DMS79 treated with DMSO at 0.1 percent for 48 hours (cell line): ENCODE measurements around the gene SPATA3.
"Not testable (repeated sequence)": the region's sequence is repeated elsewhere in the genome, so short reads cannot be mapped to it uniquely, and the experiment has no call there.

Source experiments
- DNase-seq: peaks from one replicate; lab custom pipeline; 2025; lab: John Stamatoyannopoulos, UW

Gene SPATA3

DNA sequence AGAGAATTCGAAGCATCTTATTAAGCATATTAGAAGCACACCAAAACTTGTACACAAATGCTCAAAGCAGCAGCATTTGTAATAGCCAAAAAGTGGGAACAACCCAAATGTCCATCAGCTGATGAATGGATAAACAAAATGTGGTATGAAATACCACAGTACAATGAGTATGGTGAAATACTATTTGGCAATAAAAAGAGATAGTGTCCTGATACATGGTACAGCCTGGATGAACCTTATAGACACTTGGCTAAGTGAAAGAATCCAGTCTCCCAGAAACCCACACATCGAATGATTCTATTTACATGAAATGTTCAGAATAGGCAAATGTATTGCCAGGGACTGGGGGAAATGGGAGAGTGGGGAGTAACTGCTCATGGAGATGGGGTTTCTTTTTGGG is 3.0 kb downstream of the SPATA3 start:
- DNase-seq: no peak

DNA sequence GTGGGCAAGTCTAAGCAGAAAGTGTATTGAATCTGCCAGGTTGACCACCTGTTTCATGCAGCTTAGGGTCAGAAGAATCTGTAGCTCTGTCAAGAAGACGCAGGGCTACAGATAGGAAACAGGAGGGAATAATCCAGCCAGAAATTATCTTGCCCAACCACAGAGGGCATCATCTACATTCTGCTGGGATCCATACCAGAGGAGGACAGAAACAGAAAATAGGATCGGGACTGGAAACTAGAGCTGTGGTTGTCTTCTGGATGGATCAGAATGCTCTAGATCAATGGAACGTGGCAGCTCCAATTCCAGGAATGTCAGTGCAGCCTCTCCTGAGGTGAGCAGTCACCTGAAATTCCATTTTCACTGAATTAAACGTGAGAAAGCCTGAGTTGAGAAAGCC is 3.6 kb downstream of the SPATA3 start:
- DNase-seq: no peak

DNA sequence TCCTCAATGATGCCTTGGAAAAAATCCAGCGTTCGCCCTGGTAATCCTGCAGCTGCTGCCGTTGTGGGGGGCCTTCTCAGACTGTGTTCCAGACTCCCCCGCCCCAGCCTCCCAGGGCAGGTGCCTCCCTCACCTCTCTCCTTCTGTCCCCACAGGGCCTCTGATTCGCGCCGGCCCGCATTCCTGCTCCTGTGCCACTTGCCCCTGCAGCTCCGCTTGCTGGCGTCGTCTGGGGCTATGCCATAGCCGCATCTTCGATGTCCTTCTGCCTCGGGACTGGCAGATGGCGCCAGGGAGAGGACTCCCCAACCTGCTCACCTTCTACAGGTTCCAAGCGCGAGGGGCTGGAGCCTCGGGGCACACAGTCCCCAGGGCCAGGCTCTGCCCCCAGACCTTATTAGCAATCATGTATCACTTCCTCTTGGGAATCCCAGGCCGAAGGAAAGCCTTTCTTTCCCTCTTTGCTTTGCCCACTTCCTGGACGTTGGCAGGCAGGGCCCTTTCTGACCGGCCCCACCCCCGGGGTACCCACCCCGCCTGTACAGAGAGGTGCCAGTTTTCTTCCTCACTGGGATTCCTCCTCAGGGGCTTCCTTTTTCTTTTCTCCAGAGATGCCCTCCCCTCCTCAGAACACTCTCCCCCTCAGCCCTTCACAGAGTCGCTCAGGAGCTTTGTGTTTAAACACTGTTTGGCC is 4.4 kb downstream of the SPATA3 start:
- peak; percentile 29 for DNase-seq

DNA sequence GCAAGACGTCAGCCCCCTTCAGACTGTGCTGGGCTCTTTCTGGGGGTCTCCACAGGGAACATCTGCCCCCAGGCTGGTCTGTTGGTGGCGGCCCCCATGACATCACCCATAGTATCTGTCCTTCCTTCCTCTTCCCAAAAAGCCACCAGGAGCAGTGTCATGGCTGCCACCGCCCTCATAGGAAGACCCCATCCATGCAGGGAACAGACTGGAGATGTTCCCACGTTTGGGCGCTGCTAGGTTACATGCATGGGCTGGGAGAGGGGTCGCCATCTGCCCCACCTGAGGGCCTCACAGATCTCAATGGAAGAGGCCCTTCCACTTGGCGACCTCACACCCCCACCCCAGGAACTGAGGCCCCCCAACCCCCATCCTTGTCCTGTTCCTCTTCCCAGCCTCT is 5.1 kb downstream of the SPATA3 start:
- no peak for DNase-seq

DNA sequence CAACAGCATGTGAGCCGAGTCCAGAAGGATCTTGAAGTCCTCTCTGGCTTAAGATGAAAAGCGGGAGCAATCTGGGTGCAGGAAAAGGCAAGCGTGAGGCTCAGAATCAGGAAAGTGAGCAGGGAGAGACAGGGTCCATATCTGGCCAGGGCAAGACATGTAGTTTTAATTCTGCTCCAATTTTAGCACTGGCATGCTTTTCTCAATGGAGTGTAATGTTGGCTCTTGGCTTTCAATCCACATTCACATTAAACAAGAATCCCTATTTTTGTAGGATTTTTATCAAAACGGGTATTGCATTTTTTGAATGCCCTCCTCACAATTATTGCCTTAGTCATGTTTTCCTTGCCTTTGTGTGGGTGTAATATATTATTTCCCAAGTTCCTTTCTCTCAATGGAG is 6.0 kb downstream of the SPATA3 start:
- DNase-seq: no peak

DNA sequence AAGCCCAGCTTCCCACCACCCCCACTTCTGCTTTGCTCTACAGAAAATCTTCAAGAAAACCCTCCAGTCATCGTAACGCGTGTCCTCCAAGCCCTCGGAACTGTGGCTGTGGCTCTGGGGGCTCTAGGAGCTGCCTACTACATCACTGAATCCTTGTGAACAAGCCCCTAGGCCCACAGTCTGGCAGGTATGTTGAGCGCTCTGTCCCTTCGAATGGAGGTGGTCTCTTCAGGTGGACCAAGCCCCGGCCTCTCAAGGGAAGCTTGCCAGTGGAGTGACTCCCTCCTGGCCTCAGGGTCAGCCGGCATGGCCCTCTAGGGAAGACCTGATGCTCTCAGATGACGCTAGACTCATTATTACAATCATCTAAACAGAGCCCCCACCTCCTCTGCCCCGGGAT is 6.7 kb downstream of the SPATA3 start:
- DNase-seq: no peak

DNA sequence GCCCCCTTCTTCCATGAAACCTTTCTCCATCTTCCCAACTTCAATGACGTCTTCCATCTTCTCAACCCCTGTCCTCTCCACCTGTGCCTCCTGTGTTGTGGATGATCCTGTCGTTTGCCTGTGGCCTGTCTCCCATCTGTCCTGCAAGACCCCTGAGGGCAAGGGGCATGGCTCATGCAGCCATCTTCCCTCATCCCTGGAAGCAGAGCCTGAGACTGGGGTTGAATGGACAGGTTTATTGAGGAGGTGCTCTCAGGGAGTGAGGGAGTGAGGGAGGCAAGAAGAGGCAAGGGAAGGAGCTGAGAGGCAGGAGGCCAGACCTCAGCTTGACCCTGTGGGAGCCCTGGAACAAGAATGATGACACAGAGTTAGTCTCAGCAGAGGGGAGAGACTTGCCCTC is 7.3 kb downstream of the SPATA3 start:
- no peak for DNase-seq

DNA sequence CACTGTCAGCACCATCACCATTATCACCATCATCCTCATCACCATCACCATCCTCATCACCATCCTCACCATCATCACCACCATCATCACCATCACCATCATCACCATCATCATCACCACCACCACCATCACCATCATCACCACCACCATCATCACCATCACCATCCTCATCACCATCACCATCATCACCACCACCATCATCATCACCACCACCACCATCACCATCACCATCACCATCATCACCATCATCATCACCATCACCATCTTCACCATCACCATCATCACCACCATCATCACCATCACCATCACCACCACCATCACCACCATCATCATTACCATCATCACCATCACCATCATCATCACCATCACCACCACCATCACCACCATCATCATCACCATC is 9.0 kb downstream of the SPATA3 start:
- DNase-seq: not testable (repeated sequence)

DNA sequence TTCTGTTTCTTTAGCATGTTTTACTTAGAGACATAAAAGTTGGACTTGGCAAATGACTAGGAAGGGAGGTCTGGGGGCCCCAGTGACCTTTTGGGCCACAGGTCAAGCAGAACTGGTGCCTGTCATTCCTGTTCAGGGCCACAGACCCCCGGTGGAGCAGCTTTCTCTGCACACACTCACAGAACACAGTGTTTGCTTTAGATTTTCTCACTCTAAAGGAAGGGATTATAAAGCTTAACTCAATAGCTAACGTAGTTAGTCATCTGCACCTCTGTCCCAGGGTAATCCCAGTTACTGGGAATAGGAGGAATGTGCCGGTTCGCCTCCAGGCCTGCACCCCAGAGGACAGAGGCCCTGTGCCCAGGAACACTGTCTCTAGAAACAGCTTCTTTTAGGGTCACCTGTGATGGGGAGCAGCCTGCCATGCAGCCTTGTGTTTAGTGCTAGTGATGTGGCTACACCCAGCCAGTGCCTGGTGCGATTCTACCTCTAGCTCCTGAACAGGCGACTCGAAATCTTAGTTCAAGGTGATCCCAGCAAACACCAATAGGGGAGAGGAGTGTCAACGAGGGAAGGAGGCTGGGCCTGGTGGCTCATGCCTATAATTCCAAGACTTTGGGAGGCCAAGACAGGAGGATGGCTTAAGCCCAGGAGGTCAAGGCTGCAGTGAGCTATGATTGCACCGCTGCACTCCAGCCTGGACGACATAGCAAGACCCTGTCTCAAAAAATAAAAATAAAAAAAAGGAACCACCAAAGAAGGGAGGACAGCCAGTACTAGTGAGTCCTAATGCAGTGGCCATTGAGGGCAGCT is 11.6 kb downstream of the SPATA3 start:
- DNase-seq: no peak

DNA sequence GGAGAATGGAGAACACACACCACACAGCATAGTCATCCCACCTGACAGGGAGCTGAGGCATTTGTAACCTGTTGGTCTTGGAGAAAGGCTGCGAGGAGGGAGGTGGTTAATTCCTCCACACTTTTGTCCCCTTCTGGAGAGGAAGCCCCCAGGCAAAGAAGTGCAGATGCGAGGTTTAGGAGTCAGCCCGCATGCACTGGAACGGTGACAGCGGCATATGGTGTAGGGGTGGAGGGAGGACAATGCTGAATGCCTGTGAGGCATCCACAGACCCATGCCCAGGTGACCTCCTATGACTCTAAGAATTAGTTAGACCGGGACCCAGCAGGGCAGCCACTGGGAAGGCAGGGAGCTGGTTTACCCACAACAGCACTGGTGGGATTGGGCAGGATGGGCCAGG is 12.2 kb downstream of the SPATA3 start:
- DNase-seq: no peak

DNA sequence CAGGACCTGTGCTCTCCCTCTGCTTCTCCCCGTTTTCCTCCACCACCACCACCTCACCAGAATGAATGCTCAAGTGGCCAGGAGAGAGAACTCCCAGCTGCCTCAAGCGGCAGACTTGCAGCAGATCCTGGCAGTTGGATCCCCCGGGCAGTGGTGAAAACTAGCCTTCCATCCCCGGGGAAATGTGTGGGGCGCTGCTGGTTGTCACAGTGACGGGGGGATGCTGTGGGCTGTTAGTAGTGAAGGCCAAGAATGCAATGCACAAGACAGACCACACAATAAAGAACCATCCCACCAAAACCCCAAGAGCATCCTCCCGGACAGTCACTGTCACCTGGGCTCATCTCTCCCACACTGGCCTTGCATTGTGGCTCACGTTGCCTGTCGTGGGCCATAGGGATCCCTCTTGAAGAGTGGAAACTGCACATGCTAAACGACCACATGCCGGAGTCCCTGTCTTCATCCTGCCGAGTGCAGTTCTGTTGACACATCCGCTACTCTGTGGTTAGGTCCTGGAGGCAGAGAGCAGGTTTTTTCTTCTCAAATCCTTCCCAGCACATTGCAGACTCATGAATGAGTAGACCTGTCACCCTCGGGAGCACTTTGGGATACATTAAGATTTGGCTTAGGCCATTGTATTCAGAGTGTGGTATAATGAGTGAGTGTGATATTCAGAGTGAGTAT is 13.5 kb downstream of the SPATA3 start:
- peak; percentile 44 for DNase-seq

DNA sequence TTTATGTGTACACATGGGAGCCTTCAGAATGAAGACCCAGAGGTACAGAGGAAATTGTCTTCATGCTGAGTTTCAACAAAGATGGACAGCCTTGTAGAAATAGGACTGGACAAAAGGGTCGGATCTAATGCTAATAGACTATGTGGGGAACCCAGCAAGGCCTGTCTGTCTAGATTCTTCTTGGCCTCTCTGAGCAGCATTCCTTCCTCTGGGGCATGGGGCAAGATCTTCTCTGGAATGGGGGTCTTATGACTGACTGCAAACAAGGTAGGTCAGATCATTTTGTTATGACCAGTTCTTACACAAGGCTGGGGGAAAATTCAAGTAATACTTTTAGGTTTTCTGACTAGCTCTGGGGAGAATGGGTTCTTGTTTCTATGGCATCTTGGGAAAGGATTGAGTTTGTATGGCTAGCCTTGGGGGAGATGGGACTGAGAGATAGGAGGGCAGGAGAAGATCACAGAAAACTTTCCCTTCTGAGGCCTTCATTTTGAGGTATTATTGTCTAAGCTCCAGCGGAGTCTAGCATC is 14.3 kb downstream of the SPATA3 start:
- no peak for DNase-seq

DNA sequence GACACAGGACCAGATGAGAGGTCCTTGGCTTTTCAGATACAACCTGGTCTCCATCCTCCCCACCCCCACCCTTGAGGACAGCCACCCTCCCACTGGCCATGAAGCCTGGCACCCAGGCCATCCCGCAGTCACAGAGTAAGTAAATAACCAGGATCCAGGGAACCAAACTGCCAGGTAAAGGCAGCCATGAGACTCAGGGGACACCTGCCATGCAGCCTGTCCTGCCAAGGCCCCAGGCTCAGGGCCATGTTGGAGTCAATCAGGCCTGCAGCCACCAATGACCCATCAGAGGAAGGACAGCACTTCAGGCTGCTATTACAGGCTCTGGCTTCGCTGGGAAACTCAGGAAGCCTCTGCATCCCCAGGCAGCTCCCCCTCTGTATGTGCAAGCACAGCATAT is 15.6 kb downstream of the SPATA3 start:
- DNase-seq: no peak

DNA sequence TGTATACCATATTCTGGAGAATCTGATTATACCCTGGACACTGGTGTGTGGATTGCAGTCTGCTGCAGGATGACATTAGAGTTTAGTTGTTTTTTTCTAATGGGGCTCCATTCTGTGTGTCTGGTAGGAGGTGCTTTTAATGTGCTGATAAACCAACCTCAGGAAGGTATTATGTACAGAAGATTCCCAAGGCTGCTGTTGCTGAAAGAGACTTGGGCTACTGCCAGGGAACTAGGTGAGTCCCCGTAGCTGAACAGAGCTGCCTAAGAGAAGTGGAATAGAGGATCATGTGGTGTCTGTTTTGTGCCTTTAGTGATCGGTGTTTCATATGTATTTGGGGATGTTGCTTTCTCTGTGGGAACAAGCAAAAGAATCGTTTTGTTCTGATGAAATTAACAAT is 16.5 kb downstream of the SPATA3 start:
- peak; percentile 22 for DNase-seq

DNA sequence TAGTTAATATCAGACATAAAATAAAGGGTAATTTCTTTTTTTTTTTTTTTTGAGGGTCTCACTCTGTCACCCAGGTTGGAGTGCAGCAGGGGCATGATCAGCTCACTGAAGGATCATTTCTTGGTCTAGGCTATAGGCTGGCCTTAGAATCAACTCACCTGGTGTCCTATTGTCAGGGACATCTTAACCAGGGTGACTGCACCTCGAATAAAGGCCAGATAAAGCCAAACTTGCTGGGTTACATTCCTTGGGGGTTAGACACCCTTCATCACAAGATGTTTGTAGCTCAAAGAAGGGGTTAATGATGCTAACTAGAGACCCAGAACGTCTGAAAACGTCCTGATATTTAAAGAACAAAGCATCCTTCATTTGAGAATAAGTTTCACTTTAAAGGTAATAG is 17.9 kb downstream of the SPATA3 start:
- no peak for DNase-seq

DNA sequence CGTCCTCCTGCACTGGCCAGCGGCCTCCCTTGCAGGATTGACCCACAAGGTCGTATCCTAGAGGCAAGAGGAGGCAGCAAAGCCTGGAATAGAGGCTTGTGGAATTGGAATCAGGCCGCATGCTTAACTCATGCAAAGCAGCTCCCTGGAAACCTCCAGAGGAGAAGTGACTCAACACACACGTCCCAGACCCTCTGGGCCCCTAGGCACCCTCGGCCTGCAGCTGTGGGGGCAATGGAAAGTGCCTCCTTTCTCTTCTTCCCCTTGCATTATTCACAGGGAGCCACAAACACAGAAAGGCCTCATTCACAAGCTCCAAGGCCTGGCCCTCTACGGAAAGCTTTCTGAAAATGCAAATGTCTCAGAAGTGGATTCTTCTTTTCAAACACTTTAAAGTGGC is 19.6 kb downstream of the SPATA3 start:
- no peak for DNase-seq

DNA sequence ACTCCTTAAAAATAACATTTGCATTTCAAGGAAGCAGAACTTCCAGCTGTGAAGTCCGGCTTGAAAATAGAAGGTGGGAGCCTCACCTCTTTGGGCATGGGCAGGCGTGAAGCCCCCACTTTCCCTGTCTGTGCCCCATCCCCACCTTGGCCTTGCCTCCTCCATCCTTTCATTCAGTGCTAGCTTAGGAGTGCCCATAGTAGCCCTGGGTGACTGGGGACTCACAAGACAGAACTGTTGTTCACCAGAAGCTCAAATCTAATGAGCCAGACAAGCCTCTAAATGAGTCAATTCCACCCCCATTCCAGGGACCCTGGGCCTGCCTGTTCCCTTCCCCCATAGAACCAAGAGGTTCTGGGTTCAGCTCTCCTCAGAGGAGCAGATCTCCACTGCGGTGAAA is 20.0 kb downstream of the SPATA3 start:
- DNase-seq: no peak

DNA sequence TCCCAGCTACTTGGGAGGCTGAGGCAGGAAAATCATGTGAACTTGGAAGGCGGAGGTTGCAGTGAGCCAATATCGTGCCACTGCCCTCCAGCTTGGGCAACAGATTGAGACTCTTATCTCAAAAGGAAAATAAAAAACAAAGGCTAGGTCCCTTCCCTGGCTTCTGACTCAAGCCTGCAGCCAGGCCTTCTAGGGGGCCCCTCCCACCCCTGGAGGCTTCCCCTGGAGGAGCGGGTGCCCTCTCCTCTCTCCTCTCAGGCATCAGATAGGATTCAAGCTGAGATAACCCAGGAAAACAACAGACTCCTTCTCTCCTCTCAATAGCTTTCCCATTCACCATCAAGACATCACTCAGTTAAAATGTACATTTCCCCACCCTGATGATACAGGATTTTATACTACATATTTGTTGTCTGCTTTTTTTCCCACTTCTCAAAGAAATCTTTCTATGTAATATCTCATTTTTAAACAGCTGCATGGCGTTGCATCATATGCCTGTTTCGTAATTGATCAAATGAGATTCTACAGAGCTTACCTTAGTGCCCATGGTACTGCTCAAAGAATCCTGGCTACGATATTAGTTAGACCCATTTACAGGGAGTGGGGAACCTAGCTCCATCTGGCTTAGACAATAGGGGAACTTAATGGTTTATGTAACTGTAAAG is 20.8 kb downstream of the SPATA3 start:
- DNase-seq: no peak

DNA sequence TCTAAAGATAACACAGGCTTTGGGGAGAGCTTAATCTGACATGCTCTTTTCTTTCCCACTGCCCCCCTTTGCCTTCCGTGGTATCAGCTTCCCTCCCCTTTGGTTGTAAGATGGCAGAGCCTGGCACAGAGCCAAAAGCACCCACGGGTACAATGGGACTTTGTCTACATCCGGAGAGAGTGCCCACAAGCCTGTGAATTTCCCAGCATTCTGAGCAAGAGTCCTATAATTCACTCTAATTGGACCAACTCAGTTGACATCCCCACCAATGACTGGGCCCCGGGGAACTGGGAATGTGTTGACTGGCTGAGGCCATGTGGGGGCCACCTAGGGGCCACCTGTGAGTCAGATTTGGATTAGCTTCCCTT is 21.3 kb downstream of the SPATA3 start:
- DNase-seq: no peak

DNA sequence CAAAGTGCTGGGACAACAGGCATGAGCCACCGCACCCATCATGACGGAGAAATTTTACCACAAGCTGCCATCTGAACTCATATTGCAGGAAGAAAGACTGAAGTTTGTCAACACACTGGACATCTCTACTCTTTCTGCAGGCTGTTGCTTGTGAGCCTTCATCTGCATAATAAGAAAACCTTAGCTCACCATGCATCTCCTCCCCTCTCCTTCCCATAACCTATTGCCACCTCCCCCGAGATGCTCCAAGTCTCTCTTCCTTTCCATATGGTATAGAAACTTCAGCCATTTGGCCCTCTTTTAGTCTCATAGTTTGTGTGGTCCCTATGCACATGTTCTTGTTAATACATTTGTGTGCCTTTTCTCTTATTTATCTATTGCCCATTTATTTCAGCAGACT is 22.3 kb downstream of the SPATA3 start:
- DNase-seq: no peak

DNA sequence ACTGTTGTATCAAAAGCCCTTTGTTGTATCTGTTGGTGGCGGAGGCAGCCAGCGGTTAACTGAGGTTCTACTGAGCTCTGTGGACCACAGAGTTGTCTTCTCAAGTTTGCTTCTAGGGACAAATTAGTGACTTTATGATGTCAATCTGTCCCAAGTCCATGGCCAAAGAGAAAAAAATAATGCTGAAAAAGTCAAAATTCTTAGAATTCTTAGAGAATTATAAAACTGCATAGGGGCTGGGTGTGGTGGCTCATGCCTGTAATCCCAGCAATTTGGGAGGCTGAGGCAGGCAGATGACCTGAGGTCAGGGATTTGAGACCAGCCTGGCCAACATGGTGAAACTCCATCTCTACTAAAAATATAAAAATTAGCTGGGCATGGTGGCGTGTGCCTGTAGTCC is 29.1 kb downstream of the SPATA3 start:
- not testable (repeated sequence) for DNase-seq

DNA sequence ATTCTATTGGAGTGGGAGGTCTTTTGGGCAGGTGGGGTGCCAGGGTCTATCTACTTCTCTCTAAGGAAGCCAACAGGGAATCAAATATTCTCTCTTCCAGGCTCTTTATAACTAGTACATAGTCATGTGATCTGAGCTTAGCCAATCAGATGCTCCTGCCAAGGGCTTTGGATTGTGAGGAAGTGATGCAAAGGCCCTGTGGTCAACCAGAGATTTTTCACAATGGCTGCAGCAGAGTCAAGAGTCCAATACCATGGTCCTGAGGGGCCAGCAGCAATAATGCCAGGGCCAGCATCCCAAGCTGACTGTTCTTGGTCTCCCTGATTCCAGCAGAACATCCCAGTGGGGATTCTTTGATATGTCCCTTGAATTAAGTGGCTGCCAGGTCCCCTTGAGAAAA is 33.0 kb downstream of the SPATA3 start:
- no peak for DNase-seq
